ENCODE results near the gene AFF3. TPM values are rescaled to one million over a fixed set of nuclear protein-coding genes. Genes with fewer than 3 reads are reported as not detected.

The AFF3 gene
- total and polyA plus RNA-seq, 4 experiments from 2014 or later, result 0.63 to 4.6 (median 3.6) TPM

DNA sequence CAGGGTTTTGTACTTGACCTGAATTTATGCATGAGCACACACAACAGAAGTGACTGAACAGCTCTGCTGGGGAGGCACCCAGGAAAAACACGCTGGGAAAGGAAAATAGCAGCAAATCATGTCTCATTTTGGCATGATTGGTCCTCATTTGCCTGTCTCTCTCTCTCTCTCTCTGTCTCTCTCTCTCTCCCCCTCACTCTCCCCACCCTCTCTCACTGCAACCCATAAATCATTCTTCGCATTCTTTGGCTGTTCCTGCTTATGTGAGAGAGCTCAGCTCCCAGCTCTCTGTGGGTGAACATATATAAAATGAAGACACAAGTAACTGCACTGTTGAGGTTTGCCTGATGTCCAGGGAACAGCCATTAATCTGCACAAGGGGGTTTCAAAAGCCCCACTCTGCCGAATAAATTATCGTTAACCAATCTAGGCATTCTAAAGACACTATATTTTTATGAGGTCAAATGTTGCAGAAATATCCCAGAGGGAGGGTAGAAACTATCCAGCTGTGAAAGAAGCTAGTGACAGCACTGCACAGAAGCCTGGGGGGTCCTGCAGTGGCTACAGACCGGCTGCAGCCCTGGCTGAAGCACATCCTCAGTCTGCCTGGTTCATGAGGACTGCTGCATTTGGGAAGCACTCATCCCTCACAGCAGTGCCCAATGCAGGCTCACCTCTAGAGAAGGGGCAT lies 260.3 kb downstream of the AFF3 start:
- ChIA-PET CTCF (ENCODE audit: partially characterized antibody) (no interaction called here), POLR2A (ENCODE audit: partially characterized antibody) (no interaction called here)
- Histone ChIP-seq H3K4me3 (ENCODE audit: low read length in 2 of 2) (no peak overlapping the region), H3K36me3 (ENCODE audit: insufficient read depth, low read length) (no peaks in the 10 kb centered on the region), H3K4me1 (ENCODE audit: insufficient read depth, low read length) (no peaks in the 10 kb centered on the region), H3K9me3 (ENCODE audit: control insufficient read depth in 1 of 2, low read length in 2 of 2) (no peaks in the 10 kb centered on the region), H3K27me3 (ENCODE audit: insufficient read depth, low read length) (no peaks in the 10 kb centered on the region), H3K27ac (ENCODE audit: low read depth, low read length) (no peak overlapping the region)
- Mint-ChIP-seq H3K4me1 (no peaks in the 10 kb centered on the region), H3K27ac (no peak overlapping the region), H3K27me3 (peaks cover 0 to 1% of the 10 kb centered on the region in 2 donors), H3K9me3 (no peaks in the 10 kb centered on the region), H3K36me3 (no peaks in the 10 kb centered on the region), H3K4me3 (no peak overlapping the region)
- intact Hi-C loops (cut with micrococcal nuclease), result no loop called here
- DNase-seq, result no peak

DNA sequence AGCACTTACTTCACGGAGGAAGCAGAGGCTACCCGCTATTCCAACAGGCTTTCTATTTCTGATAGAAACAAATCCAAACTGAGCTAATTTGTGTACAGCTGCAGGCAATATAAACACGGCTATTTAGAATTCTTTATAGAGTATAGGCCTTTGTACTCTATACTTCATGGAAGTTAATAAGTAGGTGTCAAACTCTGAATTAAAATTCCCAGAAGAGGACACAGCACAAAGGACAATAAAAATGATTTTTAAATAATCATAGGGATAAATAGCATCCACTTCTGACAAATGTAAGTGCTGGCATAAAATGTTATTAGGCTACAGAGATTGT lies 261.5 kb downstream of the AFF3 start:
- no peak for DNase-seq
- intact Hi-C loops (cut with micrococcal nuclease), result no loop called here
- Mint-ChIP-seq H3K4me1 (no peaks in the 10 kb centered on the region), H3K27ac (no peak overlapping the region), H3K4me3 (no peak overlapping the region), H3K36me3 (no peaks in the 10 kb centered on the region), H3K9me3 (no peaks in the 10 kb centered on the region), H3K27me3 (peaks cover 0 to 1% of the 10 kb centered on the region in 2 donors)
- no peaks in the 10 kb centered on the region for H3K27me3 ChIP-seq (ENCODE audit: insufficient read depth, low read length)
- H3K4me1 ChIP-seq (ENCODE audit: insufficient read depth, low read length), result no peaks in the 10 kb centered on the region
- no peaks in the 10 kb centered on the region for H3K9me3 ChIP-seq (ENCODE audit: control insufficient read depth in 1 of 2, low read length in 2 of 2)
- POLR2A ChIA-PET (ENCODE audit: partially characterized antibody), result no interaction called here
- H3K36me3 ChIP-seq (ENCODE audit: insufficient read depth, low read length), result no peaks in the 10 kb centered on the region
- H3K4me3 ChIP-seq (ENCODE audit: low read length in 2 of 2), result no peak overlapping the region
- CTCF ChIA-PET (ENCODE audit: partially characterized antibody), result no interaction called here
- H3K27ac ChIP-seq (ENCODE audit: low read depth, low read length), result no peak overlapping the region

DNA sequence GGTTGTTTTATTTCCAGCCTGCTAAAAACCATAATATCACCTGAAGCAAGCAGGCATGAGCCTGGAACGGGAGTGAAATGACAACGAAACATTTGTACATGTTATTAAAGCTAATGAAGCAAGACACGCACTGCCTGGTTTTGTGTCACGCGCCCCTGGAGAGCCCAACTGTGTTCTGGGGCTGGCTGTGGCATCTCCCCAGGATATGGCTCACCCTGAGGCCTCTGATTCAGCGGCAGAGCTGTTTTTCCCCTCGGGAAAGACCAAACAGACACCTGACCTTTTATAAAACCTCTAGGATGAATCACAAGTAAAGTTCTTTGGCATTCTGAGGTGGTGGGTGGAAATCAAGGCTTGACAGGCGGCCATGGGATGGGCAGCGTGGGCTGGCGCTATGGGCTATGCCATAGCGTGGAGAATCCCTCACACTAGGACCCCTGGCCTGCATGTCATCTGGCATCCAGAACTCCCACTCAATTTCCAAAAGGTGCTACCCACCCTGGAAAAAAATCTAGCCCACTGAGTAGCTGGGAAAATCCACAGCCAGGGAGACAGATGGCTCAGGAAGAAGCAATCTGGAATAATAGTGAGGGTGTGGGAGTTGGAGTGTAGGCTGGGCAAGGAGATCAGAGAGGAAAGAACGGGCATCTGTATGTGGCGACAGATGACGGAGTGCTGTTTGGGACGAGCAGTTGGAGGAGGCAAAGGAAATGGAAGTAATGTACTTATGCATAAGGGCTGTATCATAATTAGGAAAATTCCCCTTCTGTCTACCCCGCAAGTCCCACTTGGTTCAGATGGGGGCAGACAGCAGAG lies 262.0 kb downstream of the AFF3 start:
- POLR2A ChIA-PET (ENCODE audit: partially characterized antibody), result no interaction called here
- H3K27ac ChIP-seq (ENCODE audit: low read depth, low read length), result no peak overlapping the region
- no peaks in the 10 kb centered on the region for H3K9me3 ChIP-seq (ENCODE audit: control insufficient read depth in 1 of 2, low read length in 2 of 2)
- CTCF ChIA-PET (ENCODE audit: partially characterized antibody), result no interaction called here
- H3K4me3 Mint-ChIP-seq, result no peak overlapping the region
- no peaks in the 10 kb centered on the region for H3K4me1 Mint-ChIP-seq
- no peaks in the 10 kb centered on the region for H3K4me1 ChIP-seq (ENCODE audit: insufficient read depth, low read length)
- H3K4me3 ChIP-seq (ENCODE audit: low read length in 2 of 2), result no peak overlapping the region
- H3K36me3 ChIP-seq (ENCODE audit: insufficient read depth, low read length), result no peaks in the 10 kb centered on the region
- peaks cover 0 to 1% of the 10 kb centered on the region in 2 donors for H3K27me3 Mint-ChIP-seq
- H3K9me3 Mint-ChIP-seq, result no peaks in the 10 kb centered on the region
- H3K27ac Mint-ChIP-seq, result no peak overlapping the region
- DNase-seq, result no peak
- intact Hi-C loops (cut with micrococcal nuclease), result no loop called here
- no peaks in the 10 kb centered on the region for H3K27me3 ChIP-seq (ENCODE audit: insufficient read depth, low read length)
- no peaks in the 10 kb centered on the region for H3K36me3 Mint-ChIP-seq

DNA sequence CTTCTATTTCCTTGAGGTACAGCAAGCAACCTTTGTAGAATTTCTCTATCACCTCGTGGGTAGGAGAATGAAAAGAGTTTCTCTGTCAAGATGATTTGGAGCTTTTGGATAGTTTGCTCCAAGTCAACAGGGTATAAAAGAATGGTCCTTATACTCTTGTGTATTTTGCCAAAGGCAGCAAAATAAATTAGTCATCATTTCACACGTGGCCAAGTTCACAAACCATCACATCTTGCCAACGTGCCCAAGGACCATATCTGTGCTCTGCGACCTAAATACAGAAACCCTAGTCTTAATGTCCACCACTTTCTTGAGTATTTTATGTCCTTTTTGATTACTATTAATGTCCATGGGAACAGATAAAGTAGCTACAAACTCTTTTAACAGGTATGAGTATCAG lies 262.9 kb downstream of the AFF3 start:
- Mint-ChIP-seq H3K4me1 (no peaks in the 10 kb centered on the region), H3K9me3 (no peaks in the 10 kb centered on the region), H3K27ac (no peak overlapping the region), H3K27me3 (peaks cover 0 to 1% of the 10 kb centered on the region in 2 donors), H3K4me3 (no peak overlapping the region), H3K36me3 (no peaks in the 10 kb centered on the region)
- Histone ChIP-seq H3K27me3 (ENCODE audit: insufficient read depth, low read length) (no peaks in the 10 kb centered on the region), H3K27ac (ENCODE audit: low read depth, low read length) (no peak overlapping the region), H3K9me3 (ENCODE audit: control insufficient read depth in 1 of 2, low read length in 2 of 2) (no peaks in the 10 kb centered on the region), H3K4me1 (ENCODE audit: insufficient read depth, low read length) (no peaks in the 10 kb centered on the region), H3K4me3 (ENCODE audit: low read length in 2 of 2) (no peak overlapping the region), H3K36me3 (ENCODE audit: insufficient read depth, low read length) (no peaks in the 10 kb centered on the region)
- intact Hi-C loops (cut with micrococcal nuclease), result no loop called here
- ChIA-PET POLR2A (ENCODE audit: partially characterized antibody) (no interaction called here), CTCF (ENCODE audit: partially characterized antibody) (no interaction called here)
- DNase-seq, result no peak

- CTCF ChIA-PET (ENCODE audit: partially characterized antibody), result no interaction called here
- H3K27ac Mint-ChIP-seq, result no peak overlapping the region
- H3K36me3 Mint-ChIP-seq, result no peaks in the 10 kb centered on the region
- Histone ChIP-seq H3K27me3 (ENCODE audit: insufficient read depth, low read length) (no peaks in the 10 kb centered on the region), H3K4me3 (ENCODE audit: low read length in 2 of 2) (no peak overlapping the region), H3K4me1 (ENCODE audit: insufficient read depth, low read length) (no peaks in the 10 kb centered on the region), H3K27ac (ENCODE audit: low read depth, low read length) (no peak overlapping the region), H3K36me3 (ENCODE audit: insufficient read depth, low read length) (no peaks in the 10 kb centered on the region), H3K9me3 (ENCODE audit: control insufficient read depth in 1 of 2, low read length in 2 of 2) (no peaks in the 10 kb centered on the region)
- intact Hi-C loops (cut with micrococcal nuclease), result no loop called here
- no peak overlapping the region for H3K4me3 Mint-ChIP-seq
- peaks cover 0 to 1% of the 10 kb centered on the region in 2 donors for H3K27me3 Mint-ChIP-seq
- H3K9me3 Mint-ChIP-seq, result no peaks in the 10 kb centered on the region
- H3K4me1 Mint-ChIP-seq, result no peaks in the 10 kb centered on the region
- no peak for DNase-seq
- POLR2A ChIA-PET (ENCODE audit: partially characterized antibody), result no interaction called here
These were observed 263.6 kb downstream of the AFF3 start for GRCh38 chr2:99878581-99879350.

DNA sequence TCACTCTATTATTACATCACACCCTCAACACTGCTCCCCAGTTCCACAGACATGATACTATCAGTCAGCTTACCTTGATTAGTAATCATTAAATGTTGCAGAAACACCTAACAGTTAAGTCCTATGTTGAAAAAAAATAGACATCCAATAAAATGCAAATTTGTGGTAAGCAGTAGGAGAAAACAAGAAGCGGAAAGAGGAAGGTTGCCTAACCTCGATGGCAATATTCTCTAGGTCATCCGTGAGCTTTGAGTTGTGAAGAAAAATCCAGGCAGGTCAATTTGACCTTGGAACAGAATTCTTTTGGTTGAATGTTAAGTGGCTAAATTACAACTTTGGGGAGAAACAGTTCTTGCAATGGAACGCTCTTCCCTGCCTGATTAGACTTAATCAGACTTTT lies 264.4 kb downstream of the AFF3 start:
- intact Hi-C loops (cut with micrococcal nuclease), result no loop called here
- Mint-ChIP-seq H3K27me3 (peaks cover 0 to 1% of the 10 kb centered on the region in 2 donors), H3K36me3 (no peaks in the 10 kb centered on the region), H3K4me1 (no peaks in the 10 kb centered on the region), H3K9me3 (no peaks in the 10 kb centered on the region), H3K4me3 (no peak overlapping the region), H3K27ac (no peak overlapping the region)
- POLR2A ChIA-PET (ENCODE audit: partially characterized antibody), result no interaction called here
- Histone ChIP-seq H3K4me3 (ENCODE audit: low read length in 2 of 2) (no peak overlapping the region), H3K9me3 (ENCODE audit: control insufficient read depth in 1 of 2, low read length in 2 of 2) (no peaks in the 10 kb centered on the region), H3K27me3 (ENCODE audit: insufficient read depth, low read length) (no peaks in the 10 kb centered on the region), H3K4me1 (ENCODE audit: insufficient read depth, low read length) (no peaks in the 10 kb centered on the region), H3K27ac (ENCODE audit: low read depth, low read length) (no peak overlapping the region), H3K36me3 (ENCODE audit: insufficient read depth, low read length) (no peaks in the 10 kb centered on the region)
- DNase-seq, result no peak
- CTCF ChIA-PET (ENCODE audit: partially characterized antibody), result no interaction called here

GRCh38 chr2:99876956-99877355 lies 265.4 kb downstream of the AFF3 start:
- no peak for DNase-seq
- H3K27me3 ChIP-seq (ENCODE audit: insufficient read depth, low read length), result no peaks in the 10 kb centered on the region
- H3K9me3 Mint-ChIP-seq, result no peaks in the 10 kb centered on the region
- H3K27me3 Mint-ChIP-seq, result peaks cover 0 to 1% of the 10 kb centered on the region in 2 donors
- no peak overlapping the region for H3K4me3 ChIP-seq (ENCODE audit: low read length in 2 of 2)
- no peaks in the 10 kb centered on the region for H3K9me3 ChIP-seq (ENCODE audit: control insufficient read depth in 1 of 2, low read length in 2 of 2)
- H3K4me1 Mint-ChIP-seq, result no peaks in the 10 kb centered on the region
- no peak overlapping the region for H3K4me3 Mint-ChIP-seq
- ChIA-PET CTCF (ENCODE audit: partially characterized antibody) (no interaction called here), POLR2A (ENCODE audit: partially characterized antibody) (no interaction called here)
- no peaks in the 10 kb centered on the region for H3K36me3 Mint-ChIP-seq
- H3K36me3 ChIP-seq (ENCODE audit: insufficient read depth, low read length), result no peaks in the 10 kb centered on the region
- intact Hi-C loops (cut with micrococcal nuclease), result no loop called here
- no peaks in the 10 kb centered on the region for H3K4me1 ChIP-seq (ENCODE audit: insufficient read depth, low read length)
- no peak overlapping the region for H3K27ac ChIP-seq (ENCODE audit: low read depth, low read length)
- no peak overlapping the region for H3K27ac Mint-ChIP-seq

Data from CD4-positive, alpha-beta memory T cell (primary cell).